IPS-NIHi7 (cell line): ENCODE measurements around the gene PPFIA4.

Experiments used
- DNase-seq: peaks from one replicate; pipeline ENCODE4 v3.0.0; 2012; ENCODE audit warnings: mixed read lengths; ENCODE audit errors: extremely low spot score

The PPFIA4 gene

GRCh38 chr1:203126866-203127665 lies 100.8 kb downstream of the PPFIA4 start:
- DNase-seq = no peak

- DNase-seq = peak; percentile 76
These were observed 101.6 kb downstream of the PPFIA4 start, which contains the start of gene ADORA1 for GRCh38 chr1:203127666-203128430. Gene ADORA1 (plus strand): TSS chr1:203127726. CDS start chr1:203128842, 1,116 bp downstream.

GRCh38 chr1:203128431-203128715 lies 102.1 kb downstream of the PPFIA4 start:
- no peak for DNase-seq
